Keratinocyte (primary cell): ENCODE results near the gene TCERG1L. TPM values are rescaled to one million over a fixed set of nuclear protein-coding genes. Genes with fewer than 3 reads are reported as not detected.

Experiments used
- DNase-seq: peaks from one replicate; pipeline ENCODE4 v3.0.0-alpha.2; 2011; ENCODE audit warnings: low read depth, missing footprints, low spot score
- FAIRE-seq: peaks from 2 replicates; lab custom pipeline; 2011; peaks lifted over from hg19 to GRCh38; lab: Jason Lieb, UNC
- H2AFZ ChIP-seq: 2 replicates; pipeline ENCODE4 v1.6.0; 2012; ENCODE audit warnings: low read length, control low read depth, inconsistent platforms; ENCODE audit not compliant: control insufficient read depth
- H3K27ac ChIP-seq: 2 replicates; pipeline ENCODE4 v1.5.1; 2011; ENCODE audit warnings: low read length; ENCODE audit not compliant: control insufficient read depth, insufficient read depth
- H3K27me3 ChIP-seq: 3 replicates; pipeline ENCODE4 v1.6.0; 2011; ENCODE audit warnings: low read length; ENCODE audit not compliant: control insufficient read depth, insufficient read depth; ENCODE audit errors: extremely low read depth
- H3K36me3 ChIP-seq, 2 experiments: 2 replicates in 1 of 2; 3 replicates in 1 of 2; pipeline ENCODE4 v1.5.1; 2011; ENCODE audit warnings: low read length in 2 of 2, mild to moderate bottlenecking in 1 of 2; ENCODE audit not compliant: control insufficient read depth in 2 of 2, insufficient read depth in 2 of 2; ENCODE audit errors: extremely low read depth in 1 of 2
- H3K4me1 ChIP-seq: 3 replicates; pipeline ENCODE4 v1.5.1; 2011; ENCODE audit warnings: low read length; ENCODE audit not compliant: control insufficient read depth, insufficient read depth; ENCODE audit errors: extremely low read depth
- H3K4me2 ChIP-seq: 3 replicates; pipeline ENCODE4 v1.6.0; 2011; ENCODE audit warnings: low read depth, low read length; ENCODE audit not compliant: control insufficient read depth, insufficient read depth; ENCODE audit errors: extremely low read depth
- H3K4me3 ChIP-seq, 3 experiments: fragments of 200-600 bp in 1 of 3; sonication (generic) in 1 of 3; 2 replicates in 2 of 3; 3 replicates in 1 of 3; pipeline ENCODE4 v1.5.1; 2011 to 2016; ENCODE audit warnings: low read length in 3 of 3, mild to moderate bottlenecking in 3 of 3, control low read depth in 2 of 3, inconsistent platforms in 1 of 3, low read depth in 1 of 3, mixed read lengths in 1 of 3, mixed run types in 1 of 3, moderate library complexity in 1 of 3; ENCODE audit not compliant: control insufficient read depth in 2 of 3, insufficient read depth in 2 of 3; ENCODE audit errors: extremely low read depth in 1 of 3
- H3K79me2 ChIP-seq: 2 replicates; pipeline ENCODE4 v1.6.0; 2012; ENCODE audit warnings: low read length; ENCODE audit not compliant: control insufficient read depth, insufficient read depth
- H3K9ac ChIP-seq: 3 replicates; pipeline ENCODE4 v1.6.0; 2011; ENCODE audit warnings: low read length; ENCODE audit not compliant: control insufficient read depth, insufficient read depth; ENCODE audit errors: extremely low read depth
- H3K9me1 ChIP-seq: 3 replicates; pipeline ENCODE4 v1.6.0; 2011; ENCODE audit warnings: low read length; ENCODE audit not compliant: control insufficient read depth, insufficient read depth; ENCODE audit errors: extremely low read depth
- H3K9me3 ChIP-seq: 2 replicates; pipeline ENCODE4 v1.5.1; 2012; ENCODE audit warnings: low read depth, low read length; ENCODE audit not compliant: control insufficient read depth
- H4K20me1 ChIP-seq: 3 replicates; pipeline ENCODE4 v1.6.0; 2011; ENCODE audit warnings: low read length; ENCODE audit not compliant: control insufficient read depth, insufficient read depth; ENCODE audit errors: extremely low read depth
- CTCF ChIP-seq, 3 experiments: IDR thresholded peaks in 1 of 3; conservative IDR thresholded peaks in 1 of 3; optimal IDR thresholded peaks in 1 of 3; 2 replicates in 2 of 3; 3 replicates in 1 of 3; pipeline versions ENCODE3 to v1.5.1; 2011; ENCODE audit warnings: low read length in 3 of 3, mild to moderate bottlenecking in 3 of 3, moderate library complexity in 2 of 3, control low read depth in 1 of 3, inconsistent platforms in 1 of 3; ENCODE audit not compliant: insufficient read depth in 2 of 3; ENCODE audit errors: extremely low read depth in 1 of 3
- EZH2 ChIP-seq: IDR thresholded peaks from one replicate; pipeline ENCODE4 v1.6.1; 2012; ENCODE audit warnings: inconsistent platforms, mild to moderate bottlenecking, low read length, moderate library complexity
- dilution Hi-C: fragments of 300-500 bp; cut with MboI; formaldehyde crosslinking; loops from one replicate; pipeline ENCODE4 v1.7.0; 2020; ENCODE audit warnings: low sequenced_read_pairs; ENCODE audit not compliant: extremely low pct_ligation_motif_present
- polyA plus RNA-seq, 5 experiments: library from polyadenylated mRNA; depleted of rRNA in 3 of 5; stranded (reverse) in 3 of 5; stranded (forward) in 1 of 5; unstranded in 1 of 5; fragments of >200 nt; gene quantifications; 1 replicate in 1 of 5; 2 replicates in 3 of 5; 3 replicates in 1 of 5; pipeline versions ENCODE4 v1.2.1 to v1.2.3, GENCODE V29; 2011 to 2012; ENCODE audit warnings: missing spikeins in 2 of 5, low read depth in 1 of 5, low replicate concordance in 1 of 5

The TCERG1L gene
- polyA plus RNA-seq, 1 donor (not counting 4 experiments of a cell fraction or from before 2014, with no cell fraction given): not detected

- dilution Hi-C loops: no loop called here
- H3K9me3 ChIP-seq: peaks cover 4% of the 10 kb centered on the region
- H3K4me2 ChIP-seq: no peak overlapping the region
- DNase-seq (no peak), FAIRE-seq (no peak)
- H3K27ac ChIP-seq: no peak overlapping the region
- no peak overlapping the region for H3K9ac ChIP-seq
- no peak overlapping the region for H3K4me3 ChIP-seq
- no peaks in the 10 kb centered on the region for H3K36me3 ChIP-seq
- H2AFZ ChIP-seq: no peak overlapping the region
- H3K4me1 ChIP-seq: peaks cover 4% of the 10 kb centered on the region
- no peaks in the 10 kb centered on the region for H4K20me1 ChIP-seq
- no peaks in the 10 kb centered on the region for H3K27me3 ChIP-seq
- TF ChIP-seq EZH2 (no peak), CTCF (optimal IDR thresholded peaks at IDR 0.05 in 1 of 3, IDR thresholded peaks at IDR 0.05 in 1 of 3, conservative IDR thresholded peaks at IDR 0.05 in 1 of 3; ENCODE audit: extremely low read depth in 1 of 3, insufficient read depth in 2 of 3, low read length in 3 of 3) (no peak)
- no peaks in the 10 kb centered on the region for H3K79me2 ChIP-seq
- no peaks in the 10 kb centered on the region for H3K9me1 ChIP-seq
Measured at GRCh38 chr10:131092386-131092785, 219.1 kb downstream of the TCERG1L start.

- Histone ChIP-seq H3K4me2 (no peak overlapping the region), H3K27ac (no peak overlapping the region), H2AFZ (no peak overlapping the region), H3K79me2 (no peaks in the 10 kb centered on the region), H3K27me3 (no peaks in the 10 kb centered on the region), H4K20me1 (no peaks in the 10 kb centered on the region), H3K9me1 (no peaks in the 10 kb centered on the region), H3K36me3 (no peaks in the 10 kb centered on the region), H3K9ac (no peak overlapping the region), H3K9me3 (peaks cover 4% of the 10 kb centered on the region), H3K4me1 (peaks cover 4% of the 10 kb centered on the region), H3K4me3 (no peak overlapping the region)
- TF ChIP-seq CTCF (optimal IDR thresholded peaks at IDR 0.05 in 1 of 3, IDR thresholded peaks at IDR 0.05 in 1 of 3, conservative IDR thresholded peaks at IDR 0.05 in 1 of 3; ENCODE audit: extremely low read depth in 1 of 3, insufficient read depth in 2 of 3, low read length in 3 of 3): no peak
- TF ChIP-seq EZH2: no peak
- DNase-seq: no peak
- dilution Hi-C loops: no loop called here
- FAIRE-seq: no peak
Measured at GRCh38 chr10:131091682-131092081, 219.8 kb downstream of the TCERG1L start.
